Measurements from ENCODE around the gene ALMS1.

DNA sequence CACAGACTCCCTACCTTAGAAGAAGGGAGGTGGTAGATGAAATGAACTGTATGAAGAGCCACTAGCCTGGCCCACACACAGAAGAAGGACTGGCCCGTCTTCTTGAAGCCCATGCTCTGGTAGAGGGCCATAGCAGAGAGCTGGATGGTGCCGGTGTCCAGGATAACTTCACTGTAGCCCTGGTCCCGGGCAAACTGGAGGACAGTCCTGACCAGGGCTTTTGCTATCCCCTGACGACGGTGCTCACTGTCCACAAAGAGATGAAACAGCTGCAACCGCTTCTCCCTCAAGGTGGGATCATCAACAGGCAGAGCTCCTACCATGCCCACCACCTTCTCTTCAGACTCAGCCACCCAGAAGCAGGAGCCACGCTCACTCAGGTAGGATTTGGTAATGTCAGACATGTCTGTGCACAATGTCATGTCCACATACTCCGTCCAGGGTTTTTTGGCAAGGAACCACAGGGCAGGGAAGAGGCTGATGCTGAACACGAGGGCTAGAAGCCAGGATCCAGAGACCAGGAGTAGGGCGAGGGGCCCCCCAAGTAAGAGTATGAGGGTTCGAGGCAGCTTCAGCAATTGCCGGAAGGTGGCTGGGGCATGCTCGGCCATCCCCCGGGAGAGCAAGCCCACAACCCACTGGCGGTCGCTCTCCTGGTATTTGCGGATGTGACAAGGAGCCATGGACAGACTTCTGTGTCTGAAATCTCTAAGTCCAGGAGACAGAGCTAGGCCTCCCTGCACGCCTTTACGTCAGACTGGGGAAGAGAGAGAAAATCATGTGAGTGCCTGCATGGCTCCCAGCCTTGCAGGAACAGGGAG, 255.5 kb downstream of the ALMS1 start:
- no peak for TF ChIP-seq ZNF282 (CRISPR knock-in tag; IDR thresholded peaks at IDR 0.05)
- TF ChIP-seq EZH2 (IDR thresholded peaks at IDR 0.05; ENCODE audit: borderline replicate concordance, low read depth, low read length) = no peak
- TF ChIP-seq, protein P1, sequence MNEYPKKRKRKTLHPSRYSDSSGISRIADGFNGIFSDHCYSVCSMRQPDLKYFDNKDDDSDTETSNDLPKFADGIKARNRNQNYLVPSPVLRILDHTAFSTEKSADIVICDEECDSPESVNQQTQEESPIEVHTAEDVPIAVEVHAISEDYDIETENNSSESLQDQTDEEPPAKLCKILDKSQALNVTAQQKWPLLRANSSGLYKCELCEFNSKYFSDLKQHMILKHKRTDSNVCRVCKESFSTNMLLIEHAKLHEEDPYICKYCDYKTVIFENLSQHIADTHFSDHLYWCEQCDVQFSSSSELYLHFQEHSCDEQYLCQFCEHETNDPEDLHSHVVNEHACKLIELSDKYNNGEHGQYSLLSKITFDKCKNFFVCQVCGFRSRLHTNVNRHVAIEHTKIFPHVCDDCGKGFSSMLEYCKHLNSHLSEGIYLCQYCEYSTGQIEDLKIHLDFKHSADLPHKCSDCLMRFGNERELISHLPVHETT (CRISPR knock-in tag; conservative IDR thresholded peaks at IDR 0.05 in 1 of 2, IDR thresholded peaks at IDR 0.05 in 1 of 2) = no peak

Data from K562 (cell line).